SHP77 treated with DMSO at 0.1 percent for 48 hours (cell line): Measurements from ENCODE around the gene PAX7.

ENCODE experiments used
- DNase-seq: peaks from one replicate; lab custom pipeline; 2025; lab: John Stamatoyannopoulos, UW

PAX7 gene

GRCh38 chr1:18640228-18641004 lies 9.8 kb downstream of the PAX7 start:
- DNase-seq = no peak

GRCh38 chr1:18641005-18641941 lies 10.6 kb downstream of the PAX7 start:
- no peak for DNase-seq

GRCh38 chr1:18642278-18643095 lies 11.8 kb downstream of the PAX7 start:
- DNase-seq = no peak

GRCh38 chr1:18643154-18644012 lies 12.7 kb downstream of the PAX7 start:
- DNase-seq = no peak

GRCh38 chr1:18644013-18644399 lies 13.4 kb downstream of the PAX7 start:
- no peak for DNase-seq

GRCh38 chr1:18644446-18644845 lies 13.8 kb downstream of the PAX7 start:
- DNase-seq = no peak

GRCh38 chr1:18644973-18645746 lies 14.5 kb downstream of the PAX7 start:
- no peak for DNase-seq

- DNase-seq = no peak
Observed at GRCh38 chr1:18645747-18646090, 15.1 kb downstream of the PAX7 start.

- DNase-seq = no peak
Observed at GRCh38 chr1:18646091-18646785, 15.6 kb downstream of the PAX7 start.

- DNase-seq = no peak
Observed at GRCh38 chr1:18646786-18647410, 16.3 kb downstream of the PAX7 start.

- no peak for DNase-seq
Observed at GRCh38 chr1:18647681-18648214, 17.1 kb downstream of the PAX7 start.

- no peak for DNase-seq
Observed at GRCh38 chr1:18649693-18650370, 19.2 kb downstream of the PAX7 start.

GRCh38 chr1:18651713-18652112 lies 21.1 kb downstream of the PAX7 start:
- DNase-seq = no peak

- DNase-seq = no peak
Observed at GRCh38 chr1:18652791-18653190, 22.1 kb downstream of the PAX7 start.

GRCh38 chr1:18653367-18653766 lies 22.7 kb downstream of the PAX7 start:
- DNase-seq = no peak

GRCh38 chr1:18653916-18654315 lies 23.3 kb downstream of the PAX7 start:
- no peak for DNase-seq

GRCh38 chr1:18654599-18654998 lies 24.0 kb downstream of the PAX7 start:
- DNase-seq = no peak

GRCh38 chr1:18657506-18658201 lies 27.0 kb downstream of the PAX7 start:
- no peak for DNase-seq
